ENCODE measurements around the gene RAB11FIP4.

GRCh38 chr17:31452561-31453110 is 61.2 kb downstream of the RAB11FIP4 start:
- TF ChIP-seq CTCF (IDR thresholded peaks at IDR 0.05) (no peak), POLR2AphosphoS5 (IDR thresholded peaks at IDR 0.05) (no peak), EP300 (IDR thresholded peaks at IDR 0.05) (no peak)

All from suprapubic skin (tissue), 4 donors.